Measurements from ENCODE around the gene RXRA. TPM values are rescaled to one million over a fixed set of nuclear protein-coding genes. Genes with fewer than 3 reads are reported as not detected.
A peak's percentile ranks its signal among the peaks of the same experiment; 100 is the strongest.

The RXRA gene
- total and polyA plus RNA-seq, 2 of the 13 experiments (the other 11 are each of a cell fraction or from before 2014, with no cell fraction given), result 18.9 to 29.2 TPM

GRCh38 chr9:134353539-134353938, 27.3 kb downstream of the RXRA start:
- DNase-seq (ENCODE audit: low spot score) (no peak), ATAC-seq (no peak), FAIRE-seq (no peak)
- TF ChIP-seq MAFK (conservative IDR thresholded peaks at IDR 0.05 in 1 of 2, IDR thresholded peaks at IDR 0.05 in 1 of 2; ENCODE audit: low read length in 2 of 2), result no peak
- TF ChIP-seq HNRNPL (IDR thresholded peaks at IDR 0.05; ENCODE audit: low read depth, low read length), result 0 out of 2 replicates have a peak, but pooled peaks have one; percentile 53
- Histone ChIP-seq H3K27ac (ENCODE audit: extremely low read length, insufficient read depth, low read length) (no peak overlapping the region), H3K4me3 (replicated peaks in 1 of 3; ENCODE audit: insufficient read depth in 1 of 3, low read depth in 2 of 3, low read length in 3 of 3) (no peak overlapping the region), H3K9me3 (ENCODE audit: low read length) (no peaks in the 10 kb centered on the region), H3K27me3 (ENCODE audit: control insufficient read depth in 1 of 2, insufficient read depth in 2 of 2, low read length in 2 of 2) (no peaks in the 10 kb centered on the region), H3K4me1 (ENCODE audit: insufficient read depth, low read length) (peaks cover 53% of the 10 kb centered on the region), H2AFZ (ENCODE audit: low read length) (no peak overlapping the region), H3K79me2 (ENCODE audit: insufficient read depth, low read length) (peaks cover 81% of the 10 kb centered on the region), H3K36me3 (replicated peaks in 1 of 2; ENCODE audit: control insufficient read depth in 1 of 2, insufficient read depth in 2 of 2, low read length in 2 of 2) (peaks cover 0 to 1% of the 10 kb centered on the region in 2 experiments; a peak in 2 of 5 replicates), H4K20me1 (ENCODE audit: insufficient read depth, low read length) (peaks cover 88% of the 10 kb centered on the region), H3K4me2 (ENCODE audit: low read depth, low read length) (no peak overlapping the region), H3K9ac (ENCODE audit: insufficient read depth, low read depth, low read length) (no peak overlapping the region)
- ChIA-PET POLR2A (no interaction called here), CTCF (ENCODE audit: low intra/inter-chr PET ratio, low total read pairs) (no interaction called here)
- intact Hi-C loops (cut with micrococcal nuclease; ENCODE audit: unreplicated experiment) (no loop called here), in situ Hi-C loops (cut with HindIII; ENCODE audit: extremely low pct_ligation_motif_present, low pct_unique_long_range_greater_than_20kb) (no loop called here)
- 95% methylated on average over 10 of the region's 12 CpGs for WGBS (ENCODE audit: low lambda C conversion rate)
- BruUV-seq (replicated peaks), result no TSS peak

- Histone ChIP-seq H3K4me2 (ENCODE audit: low read depth, low read length) (peak overlapping the region; percentile 54), H3K36me3 (replicated peaks in 1 of 2; ENCODE audit: control insufficient read depth in 1 of 2, insufficient read depth in 2 of 2, low read length in 2 of 2) (no peaks in the 10 kb centered on the region), H3K9ac (ENCODE audit: insufficient read depth, low read depth, low read length) (no peak overlapping the region), H3K4me3 (replicated peaks in 1 of 3; ENCODE audit: insufficient read depth in 1 of 3, low read depth in 2 of 3, low read length in 3 of 3) (no peak overlapping the region; a peak in 1 of 6 replicates), H2AFZ (ENCODE audit: low read length) (no peak overlapping the region), H3K27me3 (ENCODE audit: control insufficient read depth in 1 of 2, insufficient read depth in 2 of 2, low read length in 2 of 2) (no peaks in the 10 kb centered on the region), H3K4me1 (ENCODE audit: insufficient read depth, low read length) (peaks cover 61% of the 10 kb centered on the region), H3K79me2 (ENCODE audit: insufficient read depth, low read length) (peaks cover 73% of the 10 kb centered on the region), H4K20me1 (ENCODE audit: insufficient read depth, low read length) (peaks cover 87% of the 10 kb centered on the region), H3K27ac (ENCODE audit: extremely low read length, insufficient read depth, low read length) (no peak overlapping the region), H3K9me3 (ENCODE audit: low read length) (no peaks in the 10 kb centered on the region)
- DNase-seq (ENCODE audit: low spot score) (no peak), ATAC-seq (peak; percentile 54), FAIRE-seq (peak; percentile 60)
- BruUV-seq (replicated peaks), result no TSS peak
- in situ Hi-C loops (cut with HindIII; ENCODE audit: extremely low pct_ligation_motif_present, low pct_unique_long_range_greater_than_20kb) (no loop called here), intact Hi-C loops (cut with micrococcal nuclease; ENCODE audit: unreplicated experiment) (no loop called here)
- POLR2A ChIA-PET, result interaction anchor here (1.1 to 2.0 kb wide), 2 partner anchors 22 to 27 kb away, joined by 3 to 10 read pairs; no protein-coding TSS in a partner anchor
- 15% methylated on average over 7 of the region's 8 CpGs for WGBS (ENCODE audit: low lambda C conversion rate)
- CTCF ChIA-PET (ENCODE audit: low intra/inter-chr PET ratio, low total read pairs), result no interaction called here
- TF ChIP-seq SAP130 (CRISPR knock-in tag; IDR thresholded peaks at IDR 0.05; ENCODE audit: low read depth) (no peak), ZNF776 (CRISPR knock-in tag; IDR thresholded peaks at IDR 0.05) (no peak), ZNF430 (CRISPR knock-in tag; IDR thresholded peaks at IDR 0.05) (0 out of 2 replicates have a peak, but pooled peaks have one; percentile 37), NPAS2 (CRISPR knock-in tag; IDR thresholded peaks at IDR 0.05; ENCODE audit: borderline replicate concordance) (no peak), SNAPC4 (CRISPR knock-in tag; IDR thresholded peaks at IDR 0.05) (no peak), DRAP1 (CRISPR knock-in tag; IDR thresholded peaks at IDR 0.05) (no peak), NCOA1 (CRISPR knock-in tag; IDR thresholded peaks at IDR 0.05) (no peak), HNF1B (CRISPR knock-in tag; IDR thresholded peaks at IDR 0.05) (no peak)
Measured at GRCh38 chr9:134355158-134355557, 28.9 kb downstream of the RXRA start.
